PC-9 (cell line): ENCODE results near the gene GP1BB. TPM values are rescaled to one million over a fixed set of nuclear protein-coding genes. Genes with fewer than 3 reads are reported as not detected.

Experiments
- BruUV-seq: library from RNA; stranded (reverse); fragments of 400-500 nt; replicated peaks from 2 replicates; lab custom pipeline; 2021; lab: Mats Ljungman, UMichigan
- CTCF ChIA-PET: fragments of 300-600 bp; sonication (Branson Sonifier 250); formaldehyde crosslinking; loops from one replicate; lab custom pipeline; 2022; ENCODE audit warnings: antibody characterized with exemption; lab: Charles Lee
- POLR2A ChIA-PET: fragments of 300-600 bp; sonication (Branson Sonifier 250); formaldehyde crosslinking; loops from one replicate; lab custom pipeline; 2022; ENCODE audit warnings: antibody characterized with exemption; ENCODE audit not compliant: unreplicated experiment; lab: Charles Lee
- DNase-seq, 2 experiments: peaks; one replicate each; pipeline versions ENCODE4 v3.0.0 to v3.0.0-alpha.2; 2015 to 2022; ENCODE audit warnings: mixed read lengths in 1 of 2
- H2AFZ ChIP-seq: fragments of 200-600 bp; sonication (generic); 2 replicates; pipeline ENCODE4 v1.8.1; 2017; ENCODE audit warnings: antibody characterized with exemption
- H3F3A ChIP-seq: fragments of 200-600 bp; sonication (generic); 2 replicates; pipeline ENCODE4 v1.8.1; 2017; ENCODE audit warnings: antibody characterized with exemption, mild to moderate bottlenecking, low read depth; ENCODE audit not compliant: insufficient read depth
- H3K27ac ChIP-seq: fragments of 200-600 bp; sonication (generic); 2 replicates; pipeline ENCODE4 v1.6.1; 2016; ENCODE audit warnings: mixed run types
- H3K27me3 ChIP-seq: fragments of 200-600 bp; sonication (generic); 2 replicates; pipeline ENCODE4 v1.6.1; 2016; ENCODE audit warnings: low read depth, mixed run types; ENCODE audit not compliant: insufficient read depth
- H3K36me3 ChIP-seq: fragments of 200-600 bp; sonication (generic); 2 replicates; pipeline ENCODE4 v1.6.1; 2016; ENCODE audit warnings: low read depth, mixed run types
- H3K4me1 ChIP-seq: fragments of 200-600 bp; sonication (generic); replicated peaks from 2 replicates; pipeline ENCODE4 v1.6.1; 2016; ENCODE audit warnings: mixed run types; ENCODE audit not compliant: insufficient read depth
- H3K4me2 ChIP-seq: fragments of 200-600 bp; sonication (generic); 2 replicates; pipeline ENCODE4 v1.6.1; 2017; ENCODE audit warnings: mixed run types
- H3K4me3 ChIP-seq: fragments of 200-600 bp; sonication (generic); 2 replicates; pipeline ENCODE4 v1.6.1; 2016; ENCODE audit warnings: mixed run types
- H3K79me2 ChIP-seq: fragments of 200-600 bp; sonication (generic); 2 replicates; pipeline ENCODE4 v1.6.1; 2017; ENCODE audit warnings: low read depth, mixed run types
- H3K9me2 ChIP-seq: fragments of 200-600 bp; sonication (generic); 2 replicates; pipeline ENCODE4 v1.8.1; 2017; ENCODE audit warnings: mild to moderate bottlenecking; ENCODE audit not compliant: insufficient read depth
- H3K9me3 ChIP-seq: fragments of 200-600 bp; sonication (generic); 2 replicates; pipeline ENCODE4 v1.8.1; 2016; ENCODE audit warnings: low read depth; ENCODE audit not compliant: insufficient read depth
- H4K20me1 ChIP-seq: fragments of 200-600 bp; sonication (generic); 2 replicates; pipeline ENCODE4 v1.8.1; 2017; ENCODE audit not compliant: insufficient read depth
- EZH2 ChIP-seq: fragments of 200-600 bp; sonication (generic); IDR thresholded peaks from 2 replicates; pipeline ENCODE4 v1.8.0; 2017; ENCODE audit warnings: antibody characterized with exemption, low read depth
- intact Hi-C: fragments of 100-400 bp; cut with micrococcal nuclease; formaldehyde crosslinking; loops from one replicate; pipeline ENCODE4 v1.10.0; 2022; ENCODE audit not compliant: unreplicated experiment
- total RNA-seq: library from RNA; stranded (reverse); gene quantifications from 2 replicates; pipeline ENCODE4 v1.2.3, GENCODE V29; 2021
- TF ChIP-seq, protein P1 (sequence below): fragments of 200-600 bp; sonication (generic); conservative IDR thresholded peaks from 2 replicates; pipeline ENCODE4 v1.6.1; 2017; ENCODE audit warnings: mixed run types, antibody characterized with exemption, mild to moderate bottlenecking, moderate library complexity

Gene GP1BB
- total RNA-seq, 1 experiment from 2014 or later: 0.35 TPM

DNA sequence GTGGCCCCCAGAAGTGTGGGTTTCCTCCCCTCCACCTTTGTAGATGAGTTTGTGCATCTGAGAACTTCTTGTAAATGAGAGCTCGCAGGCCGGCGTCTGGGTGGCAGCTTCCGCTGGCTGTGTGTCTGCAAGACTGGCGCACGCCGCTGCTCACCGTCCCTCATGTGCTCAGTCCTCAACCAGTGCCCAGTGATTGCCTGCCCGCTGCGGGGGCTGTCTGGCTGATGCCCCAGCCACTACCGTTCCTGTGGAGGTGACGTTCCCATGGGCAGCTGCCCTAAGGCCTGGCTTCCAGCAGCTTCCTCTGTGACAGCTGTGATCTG is 46.0 kb downstream of the GP1BB start:
- no peak for TF ChIP-seq EZH2
- TF ChIP-seq, protein P1, sequence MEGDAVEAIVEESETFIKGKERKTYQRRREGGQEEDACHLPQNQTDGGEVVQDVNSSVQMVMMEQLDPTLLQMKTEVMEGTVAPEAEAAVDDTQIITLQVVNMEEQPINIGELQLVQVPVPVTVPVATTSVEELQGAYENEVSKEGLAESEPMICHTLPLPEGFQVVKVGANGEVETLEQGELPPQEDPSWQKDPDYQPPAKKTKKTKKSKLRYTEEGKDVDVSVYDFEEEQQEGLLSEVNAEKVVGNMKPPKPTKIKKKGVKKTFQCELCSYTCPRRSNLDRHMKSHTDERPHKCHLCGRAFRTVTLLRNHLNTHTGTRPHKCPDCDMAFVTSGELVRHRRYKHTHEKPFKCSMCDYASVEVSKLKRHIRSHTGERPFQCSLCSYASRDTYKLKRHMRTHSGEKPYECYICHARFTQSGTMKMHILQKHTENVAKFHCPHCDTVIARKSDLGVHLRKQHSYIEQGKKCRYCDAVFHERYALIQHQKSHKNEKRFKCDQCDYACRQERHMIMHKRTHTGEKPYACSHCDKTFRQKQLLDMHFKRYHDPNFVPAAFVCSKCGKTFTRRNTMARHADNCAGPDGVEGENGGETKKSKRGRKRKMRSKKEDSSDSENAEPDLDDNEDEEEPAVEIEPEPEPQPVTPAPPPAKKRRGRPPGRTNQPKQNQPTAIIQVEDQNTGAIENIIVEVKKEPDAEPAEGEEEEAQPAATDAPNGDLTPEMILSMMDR: no peak
- CTCF ChIA-PET: no interaction called here
- Histone ChIP-seq H3K4me2 (no peak overlapping the region), H3K4me1 (peaks cover 7% of the 10 kb centered on the region; the same call in 1 of the 2 replicates), H3K9me2 (no peaks in the 10 kb centered on the region), H3K36me3 (no peaks in the 10 kb centered on the region), H3K27ac (no peak overlapping the region), H2AFZ (no peak overlapping the region), H3K4me3 (no peak overlapping the region), H3K79me2 (no peaks in the 10 kb centered on the region), H4K20me1 (no peaks in the 10 kb centered on the region), H3K27me3 (peaks cover 29% of the 10 kb centered on the region), H3F3A (no peaks in the 10 kb centered on the region), H3K9me3 (no peaks in the 10 kb centered on the region)
- DNase-seq: no peak
- POLR2A ChIA-PET: no interaction called here
- BruUV-seq: no TSS peak
- intact Hi-C loops: loop anchor here (5.0 to 10.0 kb wide), 2 partner anchors 83 to 115 kb away; partner anchors contain the start of genes GNB1L and RTL10

DNA sequence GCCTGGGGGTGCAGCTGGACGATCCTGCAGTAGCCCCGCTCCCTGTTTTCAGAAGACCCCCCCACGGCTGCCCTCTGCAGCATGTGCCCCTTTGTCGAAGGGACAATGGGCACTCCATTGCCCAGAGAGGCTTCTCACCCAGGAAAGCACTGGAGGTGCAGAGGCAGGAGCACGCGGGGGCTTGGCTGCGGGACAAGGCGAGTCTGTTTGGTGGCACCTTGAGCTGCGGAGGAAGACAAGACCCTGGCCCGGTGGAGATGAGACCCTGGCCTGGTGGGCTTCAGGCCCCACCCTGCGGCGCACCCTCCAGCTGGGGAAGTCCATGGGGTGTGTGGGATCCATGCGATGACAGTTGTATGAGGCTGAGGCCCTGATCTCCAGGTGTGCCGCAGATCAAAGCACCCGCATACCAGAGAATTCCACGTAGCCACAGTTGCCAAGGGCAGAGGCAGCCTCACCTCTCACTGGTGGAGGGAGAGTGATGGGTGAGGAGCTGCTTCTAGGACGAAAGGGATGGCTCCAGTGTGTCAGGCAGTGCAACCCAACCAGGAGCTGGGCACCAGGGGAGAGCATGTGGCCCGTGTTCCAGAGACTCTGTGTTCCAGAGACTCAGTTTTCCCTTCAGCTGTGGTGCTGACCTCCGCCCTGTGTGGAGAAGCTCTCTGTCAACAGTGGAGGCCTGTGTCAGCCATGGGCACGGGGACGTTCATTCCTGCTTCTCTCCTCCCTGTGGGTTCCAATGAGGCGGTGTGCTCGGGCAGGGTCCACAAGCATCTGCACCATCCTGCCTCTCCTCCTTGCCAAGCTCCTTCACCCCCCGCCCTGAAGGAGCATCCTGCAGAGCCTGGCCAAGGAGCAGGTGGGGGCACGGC is 47.2 kb downstream of the GP1BB start:
- no peaks in the 10 kb centered on the region for H3K36me3 ChIP-seq
- no peaks in the 10 kb centered on the region for H3K9me3 ChIP-seq
- ChIA-PET POLR2A (no interaction called here), CTCF (no interaction called here)
- TF ChIP-seq EZH2: no peak
- TF ChIP-seq, protein P1: no peak
- H4K20me1 ChIP-seq: no peaks in the 10 kb centered on the region
- no peaks in the 10 kb centered on the region for H3F3A ChIP-seq
- H3K4me2 ChIP-seq: no peak overlapping the region
- H3K4me1 ChIP-seq: peaks cover 7% of the 10 kb centered on the region; the same call in 1 of the 2 replicates
- peaks cover 18% of the 10 kb centered on the region for H3K27me3 ChIP-seq
- no peak for DNase-seq
- no peaks in the 10 kb centered on the region for H3K9me2 ChIP-seq
- H3K4me3 ChIP-seq: no peak overlapping the region
- H3K79me2 ChIP-seq: no peaks in the 10 kb centered on the region
- no peak overlapping the region for H3K27ac ChIP-seq
- intact Hi-C loops: no loop called here
- H2AFZ ChIP-seq: no peak overlapping the region
- BruUV-seq: no TSS peak

DNA sequence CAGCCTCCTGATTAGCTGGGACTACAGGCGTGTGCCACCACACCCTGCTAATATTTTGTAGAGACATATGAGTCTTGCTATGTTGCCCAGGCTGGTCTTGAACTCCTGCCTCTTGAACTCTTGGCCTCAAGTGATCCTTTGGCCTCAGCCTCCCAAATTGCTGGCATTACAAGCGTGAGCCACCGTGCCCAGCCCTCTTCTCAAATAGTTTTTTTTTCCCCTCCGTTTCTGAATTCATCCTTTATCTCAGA is 49.0 kb downstream of the GP1BB start:
- Histone ChIP-seq H3K4me1 (peaks cover 5% of the 10 kb centered on the region; the same call in 1 of the 2 replicates), H3K4me3 (no peak overlapping the region), H3K27me3 (peaks cover 5% of the 10 kb centered on the region; the same call in 1 of the 2 replicates), H3K9me2 (no peaks in the 10 kb centered on the region), H3K36me3 (no peaks in the 10 kb centered on the region), H2AFZ (no peak overlapping the region), H4K20me1 (no peaks in the 10 kb centered on the region), H3K4me2 (no peak overlapping the region), H3K9me3 (no peaks in the 10 kb centered on the region), H3K27ac (no peak overlapping the region), H3K79me2 (no peaks in the 10 kb centered on the region), H3F3A (no peaks in the 10 kb centered on the region)
- DNase-seq: no peak
- TF ChIP-seq EZH2: no peak
- TF ChIP-seq, protein P1: no peak
- ChIA-PET POLR2A (no interaction called here), CTCF (no interaction called here)
- no TSS peak for BruUV-seq
- intact Hi-C loops: no loop called here
